ENCODE measurements around the gene STAB1.

The STAB1 gene

DNA sequence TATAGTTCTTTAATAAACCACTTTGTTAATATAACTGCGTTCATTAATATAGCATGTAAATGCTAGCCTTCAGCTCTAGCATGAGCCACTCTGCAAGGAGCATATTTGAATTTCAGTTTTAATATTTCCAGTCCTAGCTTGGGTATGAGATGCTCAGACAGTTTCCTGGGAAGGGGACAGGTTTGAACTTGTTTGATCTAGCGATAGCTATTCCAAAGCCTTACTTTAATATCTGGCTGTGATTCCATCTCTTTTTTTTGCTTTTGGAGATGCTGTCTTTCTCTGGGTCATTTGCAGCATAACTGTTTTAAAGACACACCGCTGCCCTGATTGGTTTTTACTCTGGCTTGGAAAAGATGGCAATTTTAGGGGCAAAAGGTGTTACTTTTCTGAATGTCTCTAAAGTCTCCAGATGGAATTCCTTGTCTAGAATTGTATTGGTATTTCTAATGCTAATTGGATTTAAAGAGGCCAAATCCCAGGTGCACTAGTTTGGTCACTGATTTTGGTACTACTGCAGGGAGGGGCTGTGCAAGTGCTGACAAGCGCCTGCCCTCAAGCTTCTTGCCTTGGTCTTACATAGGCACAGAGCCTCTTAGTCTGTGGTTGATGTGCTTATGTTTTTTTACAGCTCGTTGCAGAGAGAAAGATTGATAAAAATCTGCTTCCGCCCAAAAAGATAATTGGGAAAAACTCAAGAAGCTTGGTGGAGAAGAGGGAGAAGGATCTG lies 36.9 kb upstream of the STAB1 start:
- no peaks in the 10 kb centered on the region for H3K9me2 ChIP-seq (replicated peaks; ENCODE audit: low read depth, low read length)
- TF ChIP-seq, protein P1, sequence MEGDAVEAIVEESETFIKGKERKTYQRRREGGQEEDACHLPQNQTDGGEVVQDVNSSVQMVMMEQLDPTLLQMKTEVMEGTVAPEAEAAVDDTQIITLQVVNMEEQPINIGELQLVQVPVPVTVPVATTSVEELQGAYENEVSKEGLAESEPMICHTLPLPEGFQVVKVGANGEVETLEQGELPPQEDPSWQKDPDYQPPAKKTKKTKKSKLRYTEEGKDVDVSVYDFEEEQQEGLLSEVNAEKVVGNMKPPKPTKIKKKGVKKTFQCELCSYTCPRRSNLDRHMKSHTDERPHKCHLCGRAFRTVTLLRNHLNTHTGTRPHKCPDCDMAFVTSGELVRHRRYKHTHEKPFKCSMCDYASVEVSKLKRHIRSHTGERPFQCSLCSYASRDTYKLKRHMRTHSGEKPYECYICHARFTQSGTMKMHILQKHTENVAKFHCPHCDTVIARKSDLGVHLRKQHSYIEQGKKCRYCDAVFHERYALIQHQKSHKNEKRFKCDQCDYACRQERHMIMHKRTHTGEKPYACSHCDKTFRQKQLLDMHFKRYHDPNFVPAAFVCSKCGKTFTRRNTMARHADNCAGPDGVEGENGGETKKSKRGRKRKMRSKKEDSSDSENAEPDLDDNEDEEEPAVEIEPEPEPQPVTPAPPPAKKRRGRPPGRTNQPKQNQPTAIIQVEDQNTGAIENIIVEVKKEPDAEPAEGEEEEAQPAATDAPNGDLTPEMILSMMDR (conservative IDR thresholded peaks at IDR 0.05; ENCODE audit: low read length) = no peak
- no peak for TF ChIP-seq EZH2phosphoT487 (IDR thresholded peaks at IDR 0.05; ENCODE audit: borderline replicate concordance)
- peaks cover 77% of the 10 kb centered on the region for H3K79me2 ChIP-seq (ENCODE audit: insufficient read depth, low read length)
- H2AFZ ChIP-seq (ENCODE audit: low read length) = no peak overlapping the region
- H3K9ac ChIP-seq (ENCODE audit: low read depth, low read length, poor library complexity, severe bottlenecking) = peak overlapping the region; percentile 99
- H3K4me2 ChIP-seq (ENCODE audit: low read depth, low read length, poor library complexity, severe bottlenecking) = peak overlapping the region; percentile 83
- peaks cover 45% of the 10 kb centered on the region for H3K4me1 ChIP-seq (ENCODE audit: insufficient read depth, low read length, poor library complexity, severe bottlenecking)
- H3K4me3 ChIP-seq (ENCODE audit: low read length, poor library complexity, severe bottlenecking) = peak overlapping the region; percentile 82
- H3K27me3 ChIP-seq (ENCODE audit: insufficient read depth, low read length, poor library complexity, severe bottlenecking) = peaks cover 6% of the 10 kb centered on the region
- H3K36me3 ChIP-seq (ENCODE audit: insufficient read depth, low read length) = peaks cover 33% of the 10 kb centered on the region; the same call in 1 of the 2 replicates
- H4K20me1 ChIP-seq (ENCODE audit: insufficient read depth, low read length, poor library complexity, severe bottlenecking) = peaks cover 23% of the 10 kb centered on the region
- no peaks in the 10 kb centered on the region for H3K9me3 ChIP-seq (ENCODE audit: insufficient read depth, low read depth, low read length)
- H3F3A ChIP-seq (ENCODE audit: low read depth) = no peaks in the 10 kb centered on the region

DNA sequence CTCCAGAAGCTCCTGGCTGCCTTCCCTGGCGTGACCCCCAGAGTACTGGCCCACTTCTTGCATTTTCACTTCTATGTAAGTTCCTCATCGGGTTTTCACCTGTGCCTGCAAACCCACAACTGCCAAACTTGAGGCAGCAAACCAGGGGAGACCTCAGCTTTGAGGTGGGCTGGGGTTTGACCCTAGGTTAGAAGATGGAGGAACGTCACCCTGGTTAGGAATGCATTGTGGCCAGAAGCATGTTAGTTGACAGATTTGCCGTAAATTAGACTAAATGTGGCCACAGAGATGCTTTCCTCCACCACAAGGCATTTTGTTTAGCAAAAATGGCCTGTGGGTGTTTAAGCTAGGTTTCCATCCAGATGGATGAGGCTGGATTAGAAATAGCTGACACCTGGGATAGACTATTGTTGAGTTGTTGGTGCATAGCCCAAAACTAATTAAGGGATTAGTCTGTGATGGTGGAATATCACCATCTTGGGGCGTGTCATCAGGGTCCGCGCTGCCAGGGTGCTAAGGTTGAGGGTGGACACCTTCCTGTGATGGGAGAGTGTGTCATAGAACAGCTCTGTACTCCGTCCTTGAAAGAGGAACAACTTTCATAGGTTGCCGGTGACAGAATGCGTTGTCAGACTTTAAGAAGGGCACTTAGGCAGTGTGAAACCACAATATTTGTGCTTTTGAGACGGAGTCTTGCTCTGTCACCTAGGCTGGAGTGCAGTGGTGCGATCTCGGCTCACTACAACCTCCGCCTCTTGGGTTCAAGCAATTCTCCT lies 36.2 kb upstream of the STAB1 start:
- peaks cover 33% of the 10 kb centered on the region; the same call in 1 of the 2 replicates for H3K36me3 ChIP-seq (ENCODE audit: insufficient read depth, low read length)
- H2AFZ ChIP-seq (ENCODE audit: low read length) = no peak overlapping the region
- no peak overlapping the region for H3K4me3 ChIP-seq (ENCODE audit: low read length, poor library complexity, severe bottlenecking)
- TF ChIP-seq, protein P1 (conservative IDR thresholded peaks at IDR 0.05; ENCODE audit: low read length) = no peak
- TF ChIP-seq EZH2phosphoT487 (IDR thresholded peaks at IDR 0.05; ENCODE audit: borderline replicate concordance) = no peak
- no peaks in the 10 kb centered on the region for H3K9me2 ChIP-seq (replicated peaks; ENCODE audit: low read depth, low read length)
- H3K27me3 ChIP-seq (ENCODE audit: insufficient read depth, low read length, poor library complexity, severe bottlenecking) = peaks cover 6% of the 10 kb centered on the region
- peaks cover 45% of the 10 kb centered on the region for H3K4me1 ChIP-seq (ENCODE audit: insufficient read depth, low read length, poor library complexity, severe bottlenecking)
- peaks cover 23% of the 10 kb centered on the region for H4K20me1 ChIP-seq (ENCODE audit: insufficient read depth, low read length, poor library complexity, severe bottlenecking)
- peak overlapping the region; percentile 83 for H3K4me2 ChIP-seq (ENCODE audit: low read depth, low read length, poor library complexity, severe bottlenecking)
- peak overlapping the region; percentile 99 for H3K9ac ChIP-seq (ENCODE audit: low read depth, low read length, poor library complexity, severe bottlenecking)
- no peaks in the 10 kb centered on the region for H3K9me3 ChIP-seq (ENCODE audit: insufficient read depth, low read depth, low read length)
- H3K79me2 ChIP-seq (ENCODE audit: insufficient read depth, low read length) = peaks cover 84% of the 10 kb centered on the region
- H3F3A ChIP-seq (ENCODE audit: low read depth) = no peaks in the 10 kb centered on the region

DNA sequence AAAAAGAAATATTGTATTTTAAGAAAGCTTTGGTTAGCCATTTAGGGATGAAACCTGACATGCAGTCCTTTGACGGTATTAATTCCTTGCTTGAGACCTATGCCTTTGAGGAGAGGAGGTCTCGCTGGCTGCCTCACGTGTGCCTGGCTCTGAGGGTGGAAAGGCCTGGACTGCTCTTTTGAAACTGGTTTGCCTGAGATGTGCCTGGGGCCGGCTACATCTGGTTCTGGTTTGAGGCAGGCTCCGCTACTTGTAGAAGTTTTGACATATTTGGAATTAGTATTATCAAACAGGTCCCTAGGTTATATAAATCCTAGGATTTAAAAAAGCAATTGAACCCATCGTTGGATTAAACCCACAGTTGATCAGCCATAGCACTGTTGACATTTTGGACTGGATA lies 33.3 kb upstream of the STAB1 start:
- Histone ChIP-seq H3F3A (ENCODE audit: low read depth) (no peaks in the 10 kb centered on the region), H3K79me2 (ENCODE audit: insufficient read depth, low read length) (peaks cover 92% of the 10 kb centered on the region), H4K20me1 (ENCODE audit: insufficient read depth, low read length, poor library complexity, severe bottlenecking) (peaks cover 31% of the 10 kb centered on the region), H3K27me3 (ENCODE audit: insufficient read depth, low read length, poor library complexity, severe bottlenecking) (no peaks in the 10 kb centered on the region), H3K4me2 (ENCODE audit: low read depth, low read length, poor library complexity, severe bottlenecking) (peak overlapping the region; percentile 42), H2AFZ (ENCODE audit: low read length) (no peak overlapping the region), H3K9me2 (replicated peaks; ENCODE audit: low read depth, low read length) (no peaks in the 10 kb centered on the region), H3K4me3 (ENCODE audit: low read length, poor library complexity, severe bottlenecking) (no peak overlapping the region), H3K9ac (ENCODE audit: low read depth, low read length, poor library complexity, severe bottlenecking) (peak overlapping the region; percentile 2), H3K4me1 (ENCODE audit: insufficient read depth, low read length, poor library complexity, severe bottlenecking) (peaks cover 32% of the 10 kb centered on the region), H3K36me3 (ENCODE audit: insufficient read depth, low read length) (peaks cover 59% of the 10 kb centered on the region; the same call in 1 of the 2 replicates), H3K9me3 (ENCODE audit: insufficient read depth, low read depth, low read length) (no peaks in the 10 kb centered on the region)
- TF ChIP-seq EZH2phosphoT487 (IDR thresholded peaks at IDR 0.05; ENCODE audit: borderline replicate concordance) = no peak
- TF ChIP-seq, protein P1 (conservative IDR thresholded peaks at IDR 0.05; ENCODE audit: low read length) = no peak

Measured in Loucy (cell line).